ENCODE data around the gene RBM20. TPM values are rescaled to one million over a fixed set of nuclear protein-coding genes. Genes with fewer than 3 reads are reported as not detected.

The RBM20 gene
- total RNA-seq, 1 experiment from 2014 or later: 0.17 TPM

DNA sequence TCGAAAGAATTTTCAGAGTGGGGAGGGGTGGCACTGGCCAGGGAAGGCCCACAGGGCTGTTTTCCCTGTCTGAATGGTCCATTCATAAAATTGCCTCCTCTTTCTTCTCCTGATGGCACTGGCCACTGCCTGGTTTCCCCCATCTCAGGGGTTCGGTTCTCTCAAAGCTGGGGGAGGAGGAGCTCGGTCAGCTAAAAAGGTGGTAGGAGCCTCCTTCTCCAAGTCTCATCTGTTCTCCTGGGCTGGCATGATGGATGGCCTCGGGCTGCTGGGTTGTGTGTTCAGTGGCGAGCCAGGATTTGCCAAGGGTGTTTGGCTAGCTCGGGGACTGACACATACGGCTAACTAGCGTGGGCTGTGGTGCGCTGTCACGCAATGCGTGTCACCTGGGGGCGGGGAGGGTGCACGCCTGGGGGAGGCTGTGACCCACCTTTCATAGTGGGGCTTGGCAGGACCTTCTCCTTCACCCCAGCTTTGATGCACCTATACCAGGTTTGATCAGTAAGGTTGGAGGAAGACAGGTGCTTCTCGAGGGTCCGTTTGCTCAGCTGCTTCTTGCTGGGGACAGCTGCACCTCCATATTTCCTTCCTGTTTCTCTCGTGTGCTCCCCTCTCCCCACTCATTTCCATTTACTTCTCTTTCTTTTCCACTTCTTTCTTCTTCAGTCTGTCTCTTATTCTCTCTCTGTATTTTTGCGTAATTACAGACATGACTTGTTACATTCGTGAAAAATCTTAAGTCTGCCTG is 36.3 kb downstream of the RBM20 start:
- Histone ChIP-seq H3K9me3 (ENCODE audit: control insufficient read depth, low read depth, low read length) (no peaks in the 10 kb centered on the region), H3K56ac (ENCODE audit: insufficient read length, low read depth, low read length) (no peak overlapping the region), H2AK5ac (ENCODE audit: insufficient read length, low read length) (no peak overlapping the region), H3K23ac (ENCODE audit: insufficient read length, low read depth, low read length) (no peak overlapping the region), H4K91ac (ENCODE audit: insufficient read length, low read depth, low read length) (no peak overlapping the region), H3K27ac (ENCODE audit: insufficient read length, low read depth, low read length) (no peak overlapping the region), H2BK120ac (ENCODE audit: low read depth, low read length, poor library complexity, severe bottlenecking) (no peak overlapping the region), H2BK20ac (ENCODE audit: low read depth, low read length, poor library complexity, severe bottlenecking) (no peak overlapping the region), H3K4me2 (ENCODE audit: insufficient read depth, insufficient read length, low read length) (no peak overlapping the region), H3K27me3 (ENCODE audit: insufficient read depth, low read length) (no peaks in the 10 kb centered on the region), H3K9ac (ENCODE audit: extremely low read depth, insufficient read length, low read length) (no peak overlapping the region), H3K79me1 (ENCODE audit: insufficient read depth, low read depth, low read length, poor library complexity, severe bottlenecking) (no peaks in the 10 kb centered on the region), H2BK12ac (ENCODE audit: insufficient read length, low read depth, low read length) (no peak overlapping the region), H2BK15ac (ENCODE audit: low read depth, low read length) (no peak overlapping the region), H2BK5ac (ENCODE audit: insufficient read length, low read length) (no peak overlapping the region), H3K79me2 (ENCODE audit: insufficient read depth, low read length) (no peaks in the 10 kb centered on the region), H4K8ac (replicated peaks; ENCODE audit: insufficient read length, low read depth, low read length) (no peak overlapping the region), H4K20me1 (ENCODE audit: control insufficient read depth, insufficient read depth, insufficient read length) (no peaks in the 10 kb centered on the region), H3K18ac (ENCODE audit: insufficient read length, low read depth, low read length) (no peak overlapping the region), H3K4me1 (ENCODE audit: insufficient read depth, low read length) (0 out of 2 replicates have a peak, but pooled peaks cover 2% of the 10 kb centered on the region), H3K14ac (ENCODE audit: insufficient read depth, low read length) (no peak overlapping the region), H4K5ac (ENCODE audit: insufficient read length, low read depth, low read length) (no peak overlapping the region), H3K23me2 (ENCODE audit: insufficient read length, low read depth, low read length, poor library complexity, severe bottlenecking) (no peaks in the 10 kb centered on the region), H3K4ac (ENCODE audit: low read depth, low read length) (no peak overlapping the region), H2AFZ (ENCODE audit: low read length) (no peak overlapping the region), H3T11ph (ENCODE audit: low read length) (no peak overlapping the region)
- no peak for DNase-seq
- H3K27me3 Mint-ChIP-seq (ENCODE audit: low read depth): no peaks in the 10 kb centered on the region; the same call in 1 of the 2 replicates
- H3K4me3 Mint-ChIP-seq: no peak overlapping the region
- no peak overlapping the region for H3K27ac Mint-ChIP-seq
- H3K4me1 Mint-ChIP-seq: peaks cover 39 to 47% of the 10 kb centered on the region in 2 experiments
- H3K36me3 Mint-ChIP-seq (ENCODE audit: insufficient read depth in 1 of 3, low read depth in 3 of 3): no peaks in the 10 kb centered on the region
- 100% methylated on average over 1 of the region's 18 CpGs for WGBS (ENCODE audit: extremely low coverage, insufficient read length, low lambda C conversion rate)
- no peaks in the 10 kb centered on the region for H3K9me3 Mint-ChIP-seq
- TF ChIP-seq, protein P1, sequence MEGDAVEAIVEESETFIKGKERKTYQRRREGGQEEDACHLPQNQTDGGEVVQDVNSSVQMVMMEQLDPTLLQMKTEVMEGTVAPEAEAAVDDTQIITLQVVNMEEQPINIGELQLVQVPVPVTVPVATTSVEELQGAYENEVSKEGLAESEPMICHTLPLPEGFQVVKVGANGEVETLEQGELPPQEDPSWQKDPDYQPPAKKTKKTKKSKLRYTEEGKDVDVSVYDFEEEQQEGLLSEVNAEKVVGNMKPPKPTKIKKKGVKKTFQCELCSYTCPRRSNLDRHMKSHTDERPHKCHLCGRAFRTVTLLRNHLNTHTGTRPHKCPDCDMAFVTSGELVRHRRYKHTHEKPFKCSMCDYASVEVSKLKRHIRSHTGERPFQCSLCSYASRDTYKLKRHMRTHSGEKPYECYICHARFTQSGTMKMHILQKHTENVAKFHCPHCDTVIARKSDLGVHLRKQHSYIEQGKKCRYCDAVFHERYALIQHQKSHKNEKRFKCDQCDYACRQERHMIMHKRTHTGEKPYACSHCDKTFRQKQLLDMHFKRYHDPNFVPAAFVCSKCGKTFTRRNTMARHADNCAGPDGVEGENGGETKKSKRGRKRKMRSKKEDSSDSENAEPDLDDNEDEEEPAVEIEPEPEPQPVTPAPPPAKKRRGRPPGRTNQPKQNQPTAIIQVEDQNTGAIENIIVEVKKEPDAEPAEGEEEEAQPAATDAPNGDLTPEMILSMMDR (conservative IDR thresholded peaks at IDR 0.05): no peak
